Fibroblast of skin of scalp (primary cell): Measurements from ENCODE around the gene CFAP43.
"Not testable (repeated sequence)": the region's sequence is repeated elsewhere in the genome, so short reads cannot be mapped to it uniquely, and the experiment has no call there.

Experiments
- DNase-seq: peaks from one replicate; pipeline ENCODE4 v3.0.0-alpha.2; 2013

CFAP43 gene

DNA sequence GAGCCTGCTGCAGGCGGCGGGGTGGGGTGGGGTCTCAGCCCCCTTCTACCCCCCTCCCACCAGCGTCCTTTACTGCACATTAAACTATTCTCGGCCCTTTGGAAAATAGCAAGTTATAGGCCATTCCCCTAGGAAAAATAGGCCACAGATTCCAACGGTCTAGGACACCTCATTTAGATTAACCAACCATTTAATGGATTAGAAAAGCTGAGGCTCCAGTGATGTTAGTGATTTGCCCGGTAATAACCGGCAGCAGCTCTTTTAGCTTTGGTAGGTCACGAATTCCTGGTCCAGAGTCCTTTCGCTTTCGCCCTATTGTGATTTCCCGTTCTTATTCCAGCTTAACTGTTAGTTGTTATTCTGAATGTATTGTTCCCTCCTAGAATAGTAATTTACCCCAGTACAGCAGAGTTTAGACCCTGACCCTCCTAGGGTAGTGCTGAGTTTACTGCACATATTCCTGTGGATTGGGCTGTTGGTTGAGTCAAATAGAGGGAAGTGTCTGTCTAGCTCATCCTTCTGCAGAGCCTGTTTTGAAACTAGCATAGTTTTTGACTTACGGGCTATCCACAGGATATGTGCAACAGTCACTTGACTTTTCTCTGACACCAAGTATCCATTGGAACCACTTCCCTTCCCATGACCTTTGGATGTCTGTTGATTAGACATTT lies 23.3 kb upstream of the CFAP43 start:
- DNase-seq, result peak; percentile 59

GRCh38 chr10:104254493-104255310 lies 22.5 kb upstream of the CFAP43 start, which contains the start of gene GSTO1:
Gene GSTO1 (plus strand): TSS chr10:104254892. CDS start chr10:104254929, 37 bp downstream.
- DNase-seq, result peak; percentile 73

GRCh38 chr10:104253606-104254410 lies 21.6 kb upstream of the CFAP43 start:
- DNase-seq, result no peak

DNA sequence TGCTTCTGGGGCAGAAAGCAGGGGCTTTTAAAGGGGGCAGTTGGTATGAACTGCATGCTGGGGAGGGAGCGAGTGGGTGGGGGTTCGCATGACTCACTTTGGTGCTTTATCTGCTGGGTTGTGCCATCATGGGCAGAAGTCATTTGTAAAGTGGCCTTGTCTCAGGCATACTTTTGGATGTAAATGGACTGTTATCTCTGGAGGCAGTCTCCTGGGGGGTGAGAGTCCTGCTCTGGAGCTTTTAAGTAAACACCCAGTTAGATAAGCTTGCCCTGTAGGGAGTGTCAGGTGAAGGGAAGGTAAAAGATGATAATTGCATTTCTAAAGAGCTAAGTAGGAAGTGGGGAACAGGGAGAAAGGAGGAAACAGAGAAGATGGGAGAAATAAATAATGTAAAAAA lies 20.9 kb upstream of the CFAP43 start:
- no peak for DNase-seq

DNA sequence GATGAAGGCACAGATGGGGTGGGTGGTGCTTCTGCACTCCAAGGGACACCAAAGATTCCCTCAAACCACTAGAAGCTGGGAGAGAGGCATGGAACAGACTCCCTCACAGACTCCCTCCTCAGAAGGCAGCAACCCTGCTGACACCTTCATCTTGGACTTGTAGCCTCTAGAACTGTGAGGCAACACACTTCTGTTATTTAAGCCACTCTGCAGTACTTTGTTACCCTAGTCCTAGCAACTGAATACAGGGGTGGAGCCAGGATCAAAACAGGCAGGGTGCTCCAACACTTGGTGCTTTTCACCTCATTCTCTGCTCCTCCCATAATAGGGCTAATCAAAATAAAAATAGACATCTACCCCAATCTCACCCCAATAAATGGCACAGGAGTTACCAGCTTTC lies 20.2 kb upstream of the CFAP43 start:
- no peak for DNase-seq

DNA sequence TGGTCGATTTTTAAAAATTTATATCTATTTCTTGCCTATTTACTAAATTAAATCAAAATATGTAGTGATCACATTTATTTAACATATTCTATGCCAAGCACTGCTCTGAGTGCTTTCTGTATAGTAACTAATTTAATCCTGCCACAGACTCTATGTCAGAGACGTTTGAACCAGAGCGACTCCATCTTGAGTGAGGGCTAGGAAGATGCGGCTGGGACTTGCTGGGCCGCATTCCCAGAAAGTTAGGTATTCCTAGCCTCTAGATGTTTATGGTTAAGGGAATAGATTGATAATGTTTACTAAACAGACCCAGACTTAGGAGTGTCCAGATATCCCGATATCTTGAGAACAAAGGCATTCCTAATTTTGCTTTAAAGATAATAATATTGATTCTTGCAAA lies 19.3 kb upstream of the CFAP43 start:
- DNase-seq, result no peak

DNA sequence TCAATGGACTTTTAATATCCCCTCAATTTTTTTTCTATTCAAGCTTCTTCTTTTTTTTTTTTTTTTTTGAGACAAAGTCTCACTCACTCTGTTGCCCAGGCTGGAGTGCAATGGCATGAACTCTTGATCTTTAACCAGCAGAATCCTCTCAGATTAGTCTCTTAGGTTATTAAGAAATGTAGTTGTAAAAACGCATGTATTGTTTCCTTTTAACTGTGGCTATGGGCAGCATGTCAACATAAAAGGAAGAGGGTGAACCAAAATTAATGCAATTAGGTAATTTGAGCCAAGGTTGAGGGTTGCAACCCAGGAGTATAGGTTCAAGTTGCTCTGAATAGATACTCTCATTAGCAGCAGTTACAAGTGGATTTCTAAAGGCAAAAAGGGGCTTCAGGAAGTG lies 18.2 kb upstream of the CFAP43 start:
- DNase-seq, result no peak

- not testable (repeated sequence) for DNase-seq
These were observed 16.8 kb upstream of the CFAP43 start for GRCh38 chr10:104248931-104249330.

GRCh38 chr10:104247513-104248146 lies 15.5 kb upstream of the CFAP43 start:
- DNase-seq, result no peak

DNA sequence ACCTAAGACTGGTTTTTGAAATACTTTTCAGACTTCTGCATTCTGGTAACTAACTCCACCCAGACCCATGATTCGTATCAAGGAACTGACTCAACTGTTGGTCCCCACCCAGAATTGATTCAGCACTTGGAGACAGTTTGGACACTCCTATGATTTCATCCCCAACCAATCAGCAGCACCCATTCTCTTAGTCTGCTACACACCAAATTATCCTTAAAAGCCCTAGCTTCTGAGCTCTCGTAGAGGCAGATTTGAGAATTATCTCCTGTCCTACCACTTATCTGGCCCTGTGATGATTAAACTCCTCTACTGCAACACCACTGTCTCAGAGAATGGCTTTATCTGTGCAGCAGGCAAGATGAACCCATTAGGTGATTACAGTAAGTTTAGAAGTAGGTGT lies 14.8 kb upstream of the CFAP43 start:
- peak; percentile 24 for DNase-seq

DNA sequence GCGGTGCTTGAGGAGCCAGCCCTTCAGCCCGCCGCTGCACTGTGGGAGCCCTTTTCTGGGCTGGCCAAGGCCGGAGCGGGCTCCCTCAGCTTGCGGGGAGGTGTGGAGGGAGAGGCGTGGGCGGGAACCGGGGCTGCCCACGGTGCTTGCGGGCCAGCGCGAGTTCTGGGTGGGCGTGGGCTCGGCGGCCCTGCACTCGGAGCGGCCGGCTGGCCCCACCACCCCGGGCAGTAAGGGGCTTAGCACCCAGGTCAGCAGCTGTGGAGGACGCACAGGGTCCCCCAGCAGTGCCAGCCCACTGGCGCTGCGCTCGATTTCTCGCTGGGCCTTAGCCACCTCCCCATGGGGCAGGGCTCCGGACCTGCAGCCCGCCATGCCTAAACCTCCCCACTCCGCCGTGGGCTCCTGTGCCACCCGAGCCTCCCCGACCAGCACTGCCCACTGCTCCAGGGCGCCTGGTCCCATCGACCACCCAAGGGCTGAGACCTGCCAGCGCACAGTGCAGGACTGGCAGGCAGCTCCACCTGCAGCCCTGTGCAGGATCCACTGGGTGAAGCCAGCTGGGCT lies 13.0 kb upstream of the CFAP43 start:
- no peak for DNase-seq

GRCh38 chr10:104243512-104243911 lies 11.3 kb upstream of the CFAP43 start:
- no peak for DNase-seq

DNA sequence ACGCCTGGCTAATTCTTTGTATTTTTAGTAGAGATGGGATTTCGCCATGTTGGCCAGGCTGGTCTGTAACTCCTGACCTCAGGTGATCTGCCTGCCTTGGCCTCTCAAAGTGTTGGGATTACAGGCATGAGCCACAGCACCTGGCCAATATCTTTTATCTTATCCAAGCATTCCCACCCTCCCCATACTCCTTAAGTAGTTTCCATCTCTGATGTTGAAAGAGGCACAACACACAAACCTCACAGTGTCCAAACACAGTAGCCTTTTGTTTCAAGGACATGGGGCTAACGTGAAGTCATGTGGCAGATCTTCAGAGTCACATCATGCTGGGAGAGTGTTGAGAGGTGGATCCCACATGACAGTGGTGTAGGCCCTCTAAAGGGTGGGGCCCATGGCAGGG lies 10.8 kb upstream of the CFAP43 start:
- not testable (repeated sequence) for DNase-seq

DNA sequence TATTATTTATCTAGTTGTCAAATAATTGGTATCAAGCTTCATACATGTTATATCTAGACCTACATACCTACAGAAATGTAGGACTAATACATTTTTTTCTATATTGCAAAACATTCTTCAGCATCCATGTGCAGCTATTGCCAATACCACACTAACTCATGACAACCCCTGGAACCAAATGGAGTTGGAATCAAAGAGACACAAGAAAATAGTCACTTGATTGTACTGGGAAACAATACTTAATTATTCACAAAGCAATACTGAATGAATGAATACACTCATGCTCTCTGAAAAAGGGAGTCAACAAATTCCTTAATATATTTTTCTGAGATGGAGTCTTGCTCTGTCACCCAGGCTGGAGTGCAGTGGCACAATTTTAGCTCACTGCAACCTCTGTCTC lies 10.4 kb upstream of the CFAP43 start:
- DNase-seq, result no peak

DNA sequence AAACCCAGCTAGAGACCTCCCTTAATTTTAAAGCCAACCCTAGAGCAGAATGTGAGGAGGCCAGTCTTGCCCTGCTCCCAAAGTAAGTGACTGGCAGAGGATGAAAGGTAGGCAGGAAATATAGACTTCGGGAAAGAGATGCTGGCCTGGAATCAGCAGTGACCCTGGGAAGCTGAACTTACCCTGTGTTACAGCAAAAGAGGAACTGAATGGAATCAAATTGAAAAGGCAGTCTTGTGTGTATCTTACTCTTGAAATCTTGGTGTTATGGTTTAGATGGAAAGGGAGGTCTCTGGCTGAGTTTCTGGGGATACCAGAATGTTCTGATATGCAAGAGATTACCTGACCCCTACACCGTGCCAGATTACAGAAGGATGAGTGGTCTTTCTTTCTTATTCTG lies 7.9 kb upstream of the CFAP43 start:
- no peak for DNase-seq

- no peak for DNase-seq
These were observed 3.6 kb upstream of the CFAP43 start for GRCh38 chr10:104235801-104236200.

- no peak for DNase-seq
These were observed 2.8 kb upstream of the CFAP43 start for GRCh38 chr10:104234934-104235333.

- no peak for DNase-seq
These were observed 1.7 kb upstream of the CFAP43 start for GRCh38 chr10:104233817-104234216.

DNA sequence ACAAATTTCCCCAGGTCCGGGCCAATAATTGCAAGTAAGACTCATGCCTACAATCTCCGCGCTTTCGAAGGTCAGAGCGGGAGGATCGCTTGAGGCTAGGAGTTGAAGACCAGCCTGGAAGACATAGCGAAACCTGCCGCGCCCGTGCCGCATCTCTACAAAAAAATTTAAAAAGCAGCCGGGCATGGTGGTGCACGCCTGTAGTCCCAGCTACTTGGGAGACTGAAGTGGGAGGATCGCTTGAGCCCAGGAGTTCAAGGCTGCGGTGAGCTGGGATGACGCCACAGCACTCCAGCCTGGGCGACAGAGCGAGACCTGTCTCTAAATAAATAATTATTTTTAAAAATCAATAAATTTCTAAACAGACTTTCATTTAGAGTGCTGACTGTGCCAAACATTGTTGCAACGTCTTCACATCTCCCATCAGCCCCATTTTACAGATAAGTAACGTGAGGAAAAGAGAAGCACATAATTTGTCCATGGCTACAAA lies 494 bp upstream of the CFAP43 start:
- no peak for DNase-seq

DNA sequence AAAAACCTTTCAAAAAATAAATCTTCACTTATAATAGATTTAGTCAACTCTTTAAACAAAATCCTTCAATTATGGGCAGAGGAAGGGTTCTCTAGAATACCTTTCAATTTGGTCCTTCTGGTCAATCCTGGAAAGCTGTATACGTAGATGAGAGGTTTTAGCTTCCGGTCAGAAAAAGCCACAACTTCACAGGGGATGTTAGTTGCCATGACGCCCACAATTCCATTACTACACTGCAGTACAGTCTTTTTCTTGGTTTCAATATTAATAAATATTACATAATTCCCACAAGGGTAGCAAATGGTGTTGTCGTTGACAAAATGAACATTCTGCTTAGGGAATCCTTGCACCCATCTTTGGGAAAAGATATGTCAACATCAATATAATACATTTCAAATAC lies 1.7 kb downstream of the CFAP43 start:
- DNase-seq, result no peak

- no peak for DNase-seq
These were observed 8.9 kb downstream of the CFAP43 start for GRCh38 chr10:104223304-104223703.

DNA sequence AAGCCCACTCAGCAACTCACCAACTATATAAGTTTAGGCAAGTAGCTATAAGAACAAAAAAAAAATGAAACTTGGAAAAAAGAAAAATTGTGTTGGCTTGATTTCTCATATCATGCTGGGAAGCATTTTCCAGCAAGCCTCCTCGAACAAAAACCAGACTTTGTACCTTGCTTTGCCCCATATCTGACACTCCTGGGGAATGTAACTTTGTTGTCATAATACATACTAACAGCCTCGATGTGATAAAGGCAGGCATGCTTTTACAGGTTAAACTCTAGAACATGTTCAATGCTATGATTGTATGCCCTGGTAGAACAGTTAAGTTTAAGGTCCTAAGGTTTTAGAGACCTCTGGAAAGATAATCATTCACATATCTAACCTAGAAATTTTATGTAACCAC lies 11.6 kb downstream of the CFAP43 start:
- no peak for DNase-seq
